Stimulated activated CD8-positive, alpha-beta memory T cell treated with anti-CD3 and anti-CD28 coated beads, Interleukin-15, amount 100 ng/mL, for 1 hour (primary cell): Measurements from ENCODE around the gene CRIM1.

ENCODE experiments used
- DNase-seq: peaks from one replicate; pipeline ENCODE4 v3.0.0-alpha.2; 2020; ENCODE audit warnings: low read depth

CRIM1 gene

DNA sequence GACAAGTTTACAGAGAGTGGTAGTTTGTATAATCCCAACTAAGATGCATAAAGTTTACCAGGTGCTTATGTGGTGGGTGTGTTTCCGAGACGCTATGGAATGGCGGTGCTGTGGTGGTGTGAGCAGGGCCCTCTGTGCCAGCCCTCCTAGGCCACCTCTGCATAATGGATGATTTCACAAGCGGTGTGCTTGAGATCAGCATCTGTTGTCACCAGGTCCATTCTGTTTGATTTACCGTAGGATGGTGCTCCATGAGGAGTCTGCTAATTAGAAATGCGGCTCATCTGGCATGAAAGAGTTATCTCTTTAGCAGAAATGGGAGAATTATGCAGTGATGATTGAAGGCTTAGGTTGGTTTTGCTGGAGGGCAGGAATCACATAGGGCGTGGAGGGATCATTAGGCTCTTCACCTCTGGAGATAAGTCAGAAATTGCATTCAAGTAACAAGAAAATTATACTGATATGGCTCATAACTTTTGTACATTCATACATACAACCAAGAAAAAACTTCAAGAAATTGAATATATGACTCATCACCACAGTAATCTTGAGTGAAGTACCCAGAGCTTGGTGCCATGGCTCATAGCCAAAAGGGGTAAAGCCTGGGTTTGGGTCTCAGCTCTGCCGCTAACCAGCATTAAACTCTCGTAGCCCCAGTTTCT is 41.4 kb downstream of the CRIM1 start:
- no peak for DNase-seq

DNA sequence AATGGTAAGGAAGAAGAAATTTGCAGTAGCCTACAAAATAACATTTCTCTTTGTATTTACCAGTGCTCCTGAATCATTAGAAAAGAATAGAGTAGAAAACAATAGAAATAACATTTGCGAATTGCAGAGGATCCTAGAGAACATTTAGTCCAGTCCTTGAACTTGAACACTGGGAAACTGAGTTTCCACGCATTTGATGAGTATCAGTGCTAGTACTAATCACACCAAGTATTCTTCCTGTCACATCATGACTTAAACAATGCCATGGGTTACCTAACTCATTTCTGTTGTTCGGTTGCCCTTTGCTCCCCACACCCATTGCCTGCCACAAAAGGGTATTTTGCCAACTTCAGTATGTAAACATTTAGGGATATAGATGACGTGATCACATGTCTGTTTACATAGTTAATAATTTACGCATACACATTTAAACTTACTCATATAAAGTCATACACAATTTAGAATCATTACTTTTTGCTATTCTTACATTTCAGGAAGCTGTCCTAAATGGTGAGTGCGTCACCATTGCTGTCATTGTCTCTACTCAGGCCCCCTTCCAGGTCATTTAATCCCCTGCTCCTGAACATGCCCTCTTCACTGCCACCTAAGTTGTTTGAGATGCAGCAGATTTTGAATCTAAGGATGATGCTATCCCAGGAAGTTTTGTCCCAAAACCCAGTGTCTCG is 42.3 kb downstream of the CRIM1 start:
- DNase-seq, result no peak

DNA sequence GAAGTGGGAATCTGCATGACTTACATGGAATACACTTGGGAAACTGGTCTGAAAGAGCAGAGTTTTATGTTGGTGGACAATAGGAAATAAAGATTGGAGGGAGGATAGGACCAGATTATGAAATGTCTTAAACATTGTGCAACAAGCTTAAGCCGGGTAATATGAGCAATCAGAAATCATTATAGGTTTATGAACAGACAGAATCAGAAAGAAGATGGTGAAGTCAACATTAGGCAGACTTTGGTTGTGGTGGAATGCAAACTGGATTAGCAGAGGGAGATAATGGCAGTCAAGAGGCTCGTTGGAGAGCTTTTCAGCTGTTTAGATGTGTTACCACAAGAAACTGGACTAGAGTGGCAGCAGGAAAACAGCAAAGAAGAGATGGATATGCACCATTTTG is 43.5 kb downstream of the CRIM1 start:
- no peak for DNase-seq

DNA sequence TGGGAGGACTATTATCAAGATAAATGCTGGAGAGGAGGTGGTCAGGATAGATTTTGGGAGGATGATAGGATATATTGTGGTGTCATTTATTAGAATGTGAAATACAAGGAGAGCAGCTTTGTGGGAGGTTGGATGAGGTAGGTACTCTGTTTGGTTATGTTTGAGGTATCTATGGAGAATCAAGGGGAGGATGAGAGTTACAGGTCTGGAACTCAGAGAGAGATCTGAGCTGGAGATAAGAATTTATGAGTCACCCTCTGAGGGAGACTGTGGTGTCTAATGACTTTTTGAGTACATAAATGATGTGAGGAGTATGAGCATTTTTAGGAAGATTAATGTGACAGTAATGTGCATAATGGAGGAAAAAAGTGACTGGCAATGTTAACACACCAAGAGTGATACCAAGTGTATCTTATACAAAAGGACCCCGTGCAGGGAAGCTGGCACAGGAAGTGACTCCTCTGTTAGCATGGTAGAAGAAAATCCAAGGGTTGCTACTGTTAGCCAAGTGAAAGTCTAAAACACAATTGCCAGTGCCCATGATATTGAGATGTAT is 48.2 kb downstream of the CRIM1 start:
- DNase-seq, result no peak

DNA sequence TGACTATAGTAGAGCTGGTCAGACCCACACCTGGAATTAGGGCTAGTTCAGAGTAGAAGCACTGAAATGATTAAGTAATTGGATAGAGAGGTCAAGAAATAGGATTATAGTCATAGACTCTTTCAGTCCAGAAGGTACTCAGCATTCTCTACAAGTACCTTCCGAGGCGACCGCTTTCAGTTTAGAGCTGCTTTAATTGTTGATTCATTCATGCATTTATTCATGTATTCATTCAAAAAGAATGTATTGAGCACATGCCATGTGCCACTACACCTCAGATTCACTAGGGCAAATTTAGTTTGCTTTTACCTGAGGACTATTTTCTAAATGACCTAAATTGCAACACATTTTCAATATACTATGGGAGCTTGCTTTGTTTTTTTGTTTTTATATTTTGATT is 48.7 kb downstream of the CRIM1 start:
- no peak for DNase-seq

DNA sequence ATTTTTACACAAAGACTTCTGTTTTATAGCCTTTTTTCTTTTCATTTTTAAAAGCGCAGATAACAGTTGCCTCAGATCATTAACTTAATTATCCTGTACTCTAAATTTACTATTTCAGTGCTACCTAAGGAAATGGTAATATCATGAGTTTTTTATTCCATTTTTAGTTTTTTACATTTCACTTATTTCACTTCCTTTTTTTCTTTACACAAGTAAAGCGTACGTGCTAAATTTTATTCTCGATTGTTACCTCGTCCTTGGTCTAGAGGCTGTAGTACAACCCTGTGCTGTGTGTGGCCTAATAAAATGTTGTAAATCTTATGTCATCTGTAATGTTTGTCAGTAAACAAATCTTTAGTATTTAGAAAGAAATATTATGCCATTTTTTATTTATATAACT is 49.2 kb downstream of the CRIM1 start:
- no peak for DNase-seq

DNA sequence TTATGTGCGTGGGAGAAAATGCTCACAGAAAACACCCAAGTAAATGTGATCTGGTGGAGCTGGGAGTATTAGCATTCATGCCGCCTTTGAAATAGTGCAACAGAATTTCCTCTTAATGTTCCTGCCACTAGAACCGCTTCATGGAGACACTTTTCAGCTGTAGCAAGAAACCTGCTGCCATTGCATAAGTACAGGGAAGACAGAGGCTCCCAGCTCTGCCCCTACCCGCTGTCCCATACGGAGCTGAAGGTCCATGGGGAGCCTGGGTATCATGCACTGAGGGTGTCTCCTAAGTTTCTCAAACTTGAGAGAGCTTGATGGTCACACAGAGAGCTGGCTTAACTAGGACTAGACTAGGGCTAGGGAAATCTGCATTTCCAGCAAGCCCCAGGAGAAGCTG is 49.6 kb downstream of the CRIM1 start:
- no peak for DNase-seq

DNA sequence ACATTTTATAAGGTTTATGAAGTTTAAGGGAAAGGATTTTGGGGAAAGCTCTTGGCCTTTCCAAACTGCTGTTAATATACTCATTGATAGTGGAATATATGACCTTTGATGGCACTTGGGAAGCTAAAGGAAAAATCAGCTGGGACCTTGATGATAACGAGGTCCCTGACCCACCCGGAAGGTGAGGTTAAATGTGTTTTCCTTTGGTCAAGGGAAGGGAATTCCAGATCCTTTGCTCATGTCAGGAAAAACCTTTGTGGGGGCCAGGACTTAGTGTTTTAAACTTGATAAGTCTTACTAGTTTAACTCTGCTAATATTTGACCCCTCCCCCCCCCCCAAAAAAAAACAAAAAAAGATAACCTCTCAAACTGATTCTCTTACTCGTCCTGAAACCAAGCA is 50.7 kb downstream of the CRIM1 start:
- no peak for DNase-seq

DNA sequence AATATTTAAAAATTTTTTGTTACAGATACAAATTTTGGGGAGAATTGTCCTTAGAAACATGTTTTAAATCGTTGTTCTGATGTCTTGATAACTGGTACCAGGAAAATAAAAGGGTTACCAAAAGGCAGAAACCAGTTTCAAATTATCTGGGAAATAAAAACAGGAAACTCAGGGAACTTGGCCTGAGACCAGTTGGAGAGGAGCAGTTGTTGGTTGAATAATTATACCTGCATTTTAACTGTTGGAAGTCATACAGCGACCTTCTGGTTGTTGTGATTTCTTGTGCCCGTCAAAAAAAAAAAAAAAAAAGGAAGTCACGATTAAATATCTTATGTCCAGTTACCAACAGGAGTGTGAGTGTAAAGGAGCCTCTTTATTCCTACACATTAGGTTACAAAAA is 51.8 kb downstream of the CRIM1 start:
- no peak for DNase-seq

DNA sequence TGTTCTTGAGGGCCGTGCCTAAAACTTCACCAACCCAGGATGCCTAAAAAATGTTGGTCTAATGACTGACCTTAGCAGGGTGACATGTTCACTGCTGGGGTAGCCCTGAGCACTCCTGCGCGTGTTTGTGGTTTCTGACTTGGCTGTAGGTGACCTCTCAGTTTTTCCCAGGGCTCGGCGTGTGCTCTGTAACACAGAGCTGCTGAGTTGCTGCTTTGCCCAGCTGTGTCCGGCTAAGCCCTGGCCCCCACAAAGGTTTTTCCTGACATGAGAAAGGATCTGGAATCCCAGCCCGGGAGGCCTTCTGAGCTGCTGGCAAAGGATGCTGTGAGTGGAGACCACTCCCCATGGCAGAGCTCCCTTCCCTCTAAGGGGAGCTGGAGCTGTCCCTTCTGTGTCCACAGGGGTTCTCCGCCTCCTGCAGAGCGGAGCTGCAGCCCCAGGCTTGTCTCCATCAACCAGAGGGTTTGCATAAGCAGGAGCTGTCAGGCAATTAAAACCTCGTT is 52.7 kb downstream of the CRIM1 start:
- DNase-seq, result no peak

DNA sequence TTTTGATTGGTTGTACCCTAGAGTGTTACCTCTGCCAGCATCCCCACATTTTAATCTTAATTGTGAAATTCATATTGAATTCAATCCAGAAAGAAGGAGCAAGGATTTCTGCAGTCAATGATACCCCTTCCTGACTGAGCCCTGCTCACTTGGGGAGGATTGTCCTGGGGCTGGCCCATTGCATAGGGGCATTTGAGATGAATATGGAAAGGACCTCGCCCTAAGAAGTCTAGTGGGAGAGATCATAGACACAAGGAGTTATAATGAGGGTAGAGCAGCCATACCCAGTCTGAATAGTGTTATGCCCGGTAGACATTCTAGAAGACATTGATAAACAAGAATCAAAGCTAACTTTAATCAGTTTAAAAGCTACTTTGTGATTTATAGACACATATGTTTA is 53.8 kb downstream of the CRIM1 start:
- DNase-seq, result no peak

DNA sequence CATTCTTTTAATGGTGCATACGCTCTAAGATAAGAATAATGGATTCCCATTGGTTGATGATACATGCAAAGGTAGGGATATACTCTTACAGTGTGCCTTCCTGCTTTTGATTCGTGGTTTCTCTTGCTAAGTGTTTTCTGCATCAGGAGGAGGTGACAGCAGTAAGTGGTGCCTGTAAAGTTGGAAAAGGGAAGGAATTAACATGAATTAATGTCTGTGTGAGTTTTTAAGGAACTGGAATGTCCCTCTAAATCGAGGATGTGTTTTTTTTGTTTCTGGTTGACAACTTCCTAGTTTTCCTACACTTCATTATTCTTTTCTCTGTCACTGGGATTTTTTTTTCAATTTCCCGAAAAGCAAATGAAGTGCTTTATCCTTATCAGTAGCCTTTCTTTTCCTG is 54.4 kb downstream of the CRIM1 start:
- no peak for DNase-seq

DNA sequence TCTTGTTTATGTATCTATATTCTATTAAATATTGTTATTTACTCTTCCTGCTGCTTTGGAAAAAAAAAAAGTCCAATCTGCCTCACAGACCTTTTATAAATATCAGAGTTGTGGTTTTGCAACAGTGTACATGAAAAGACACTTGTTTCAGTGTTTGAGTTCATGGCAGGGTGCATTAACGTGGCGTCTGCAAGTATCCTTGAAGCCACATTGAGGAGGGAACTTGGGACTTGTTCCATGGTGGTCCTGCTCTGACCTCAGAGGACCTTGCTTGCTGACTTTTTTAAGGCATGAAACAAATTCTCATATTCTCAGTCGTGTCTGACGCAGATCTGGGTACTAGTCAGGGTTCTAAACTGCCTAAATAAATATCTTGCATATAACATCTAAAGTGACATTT is 55.1 kb downstream of the CRIM1 start:
- no peak for DNase-seq

DNA sequence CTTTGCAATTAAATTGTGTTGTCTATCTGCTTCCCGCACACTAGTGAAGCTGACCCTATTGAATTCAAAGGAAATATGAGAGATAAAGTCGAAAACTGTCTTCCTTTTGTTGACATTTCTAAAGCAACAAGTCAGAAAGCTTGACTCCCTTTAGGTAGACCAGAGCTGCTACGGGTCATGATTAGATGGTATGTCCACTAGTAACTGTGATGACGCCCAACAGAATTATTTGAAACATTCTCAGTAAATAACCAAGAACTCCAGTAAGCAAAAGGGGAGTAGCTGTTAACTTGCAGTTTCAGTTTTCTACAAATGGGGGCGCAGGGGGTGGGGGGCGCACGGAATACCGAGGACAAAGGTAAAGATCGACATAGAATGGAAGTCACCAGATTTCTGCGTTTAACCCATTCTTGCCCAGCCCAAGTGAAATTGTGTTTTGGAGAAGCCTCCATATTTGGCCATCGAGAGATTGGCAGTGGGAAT is 56.4 kb downstream of the CRIM1 start:
- DNase-seq, result no peak

DNA sequence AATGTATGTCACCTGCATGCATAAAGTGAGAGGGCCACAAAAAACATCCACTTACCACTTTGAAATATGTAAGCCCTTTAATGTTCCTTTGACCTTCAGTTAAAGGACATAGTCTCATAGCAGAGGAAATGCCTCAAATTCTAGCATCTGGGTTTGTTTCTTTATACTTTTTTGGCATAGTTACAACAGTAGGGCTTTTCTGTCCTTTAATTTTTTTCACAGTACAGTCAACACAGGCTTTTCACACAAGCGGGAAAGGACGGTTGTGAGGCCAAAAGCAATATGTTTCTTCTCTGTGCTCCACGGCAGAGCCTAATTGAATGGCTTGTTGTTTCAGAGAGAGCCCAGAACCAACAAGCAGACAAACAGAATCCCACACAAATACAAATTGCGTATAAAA is 57.6 kb downstream of the CRIM1 start:
- no peak for DNase-seq

DNA sequence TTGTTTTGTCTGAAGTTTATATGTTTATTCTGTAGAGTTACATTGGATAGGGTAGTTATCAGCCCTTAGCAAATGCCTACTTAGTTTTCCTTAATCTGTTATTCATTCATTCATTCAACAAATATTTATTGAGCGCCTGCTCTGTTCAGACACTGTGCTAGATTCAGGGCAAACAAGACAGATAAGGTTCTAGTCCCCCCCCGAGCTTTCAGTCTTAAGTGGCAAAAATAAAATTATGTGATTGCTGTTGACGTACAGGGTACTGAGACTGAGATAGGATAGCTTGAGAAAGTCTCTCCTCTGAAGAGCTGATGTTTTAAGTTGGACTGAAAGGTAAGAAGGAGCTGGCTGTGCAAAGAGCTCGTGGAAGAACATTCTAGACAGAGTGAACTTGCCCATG is 58.7 kb downstream of the CRIM1 start:
- DNase-seq, result no peak

DNA sequence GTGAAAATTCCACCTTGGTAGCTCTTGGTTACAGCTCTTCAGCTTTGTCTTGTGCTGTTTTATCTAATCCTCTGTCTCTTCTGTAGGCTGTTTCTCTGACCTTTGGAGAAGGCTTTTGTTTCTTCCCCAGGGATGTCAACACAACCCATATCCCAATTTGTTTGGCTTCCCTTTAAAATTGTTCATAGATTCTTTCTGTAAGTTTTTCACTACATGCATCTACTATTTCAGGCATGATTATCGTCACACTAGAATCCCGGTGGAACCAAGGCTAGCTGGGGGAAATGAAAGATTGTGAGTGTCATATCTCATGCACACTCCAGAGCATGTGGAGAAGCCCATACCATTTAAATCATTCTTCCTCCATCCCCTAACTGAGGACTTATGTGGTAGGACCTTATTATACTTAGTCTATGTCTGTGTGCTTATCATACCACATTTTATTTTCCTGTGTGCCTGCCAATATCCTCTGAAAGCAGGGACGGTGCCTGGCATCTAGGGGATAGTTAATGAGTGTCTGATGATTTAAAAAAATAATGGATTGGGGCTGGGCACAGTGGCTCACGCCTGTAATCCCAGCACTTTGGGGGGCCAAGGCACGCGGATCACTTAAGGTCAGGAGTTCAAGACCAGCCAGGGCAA is 59.9 kb downstream of the CRIM1 start:
- DNase-seq, result no peak

DNA sequence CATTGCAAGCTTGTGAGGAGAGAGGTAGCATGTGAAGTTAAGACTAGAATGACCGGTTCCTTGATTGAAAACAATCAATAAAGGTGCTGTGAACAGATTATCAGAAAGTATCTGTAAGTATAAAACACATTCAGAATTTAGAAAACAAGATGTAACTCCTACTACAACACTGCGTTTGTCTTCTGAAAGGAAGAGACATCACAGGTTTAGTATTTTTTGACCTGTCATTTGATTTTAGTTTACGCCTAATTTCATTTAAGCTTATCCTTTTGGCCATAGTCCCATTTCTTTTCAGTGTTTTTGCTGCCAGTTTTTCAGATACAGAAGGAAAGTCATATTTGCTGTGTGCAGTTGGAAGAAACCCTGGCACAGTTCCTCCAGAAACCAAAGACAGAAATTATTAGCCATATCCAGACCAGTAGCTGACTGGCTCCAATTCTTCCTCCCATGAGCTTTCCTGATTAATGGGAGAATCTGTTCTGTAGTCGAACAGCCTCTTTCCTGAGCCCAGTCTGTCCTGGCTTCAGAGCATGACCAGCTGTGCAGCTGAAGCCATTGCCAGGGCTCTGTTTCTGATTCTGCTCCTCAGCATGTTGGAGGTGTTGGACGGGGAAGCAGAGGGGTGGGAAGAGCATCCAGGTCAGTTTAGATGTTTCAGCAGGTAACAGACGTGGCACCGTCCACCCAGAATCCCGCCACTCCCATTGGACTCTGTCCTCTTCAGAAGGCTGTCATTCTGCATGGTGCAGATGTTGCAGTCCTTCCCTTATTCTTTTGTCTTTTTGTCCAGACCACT is 61.0 kb downstream of the CRIM1 start:
- DNase-seq, result no peak

DNA sequence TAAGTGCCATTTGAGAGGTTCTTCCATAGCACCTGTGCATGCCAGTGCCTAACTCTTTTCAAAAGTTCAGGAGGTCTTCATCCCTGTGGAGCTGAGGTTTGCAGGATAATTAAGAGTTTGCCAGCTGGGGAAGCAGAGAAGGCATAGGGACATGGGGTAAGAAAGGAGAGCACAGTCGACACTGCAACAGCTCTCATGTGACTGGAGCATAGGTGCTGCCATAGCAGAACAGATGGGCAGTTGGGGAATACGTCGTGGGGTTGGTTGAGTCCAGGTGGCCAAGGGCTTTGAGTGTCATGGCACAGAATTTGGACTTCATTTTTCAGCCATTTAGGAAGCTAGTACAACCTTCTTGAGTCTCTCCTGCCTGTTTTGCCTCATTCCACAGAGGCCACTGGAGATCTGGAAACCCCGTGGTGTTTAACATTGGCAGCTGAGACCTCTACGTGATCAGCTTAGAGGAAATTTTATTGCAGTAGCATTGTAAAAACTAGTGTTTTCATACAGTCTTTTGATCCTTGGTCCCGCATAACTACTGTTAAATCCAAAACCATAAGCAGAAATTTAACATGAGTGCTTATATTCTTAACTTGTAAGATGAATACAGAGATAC is 65.1 kb downstream of the CRIM1 start:
- no peak for DNase-seq

DNA sequence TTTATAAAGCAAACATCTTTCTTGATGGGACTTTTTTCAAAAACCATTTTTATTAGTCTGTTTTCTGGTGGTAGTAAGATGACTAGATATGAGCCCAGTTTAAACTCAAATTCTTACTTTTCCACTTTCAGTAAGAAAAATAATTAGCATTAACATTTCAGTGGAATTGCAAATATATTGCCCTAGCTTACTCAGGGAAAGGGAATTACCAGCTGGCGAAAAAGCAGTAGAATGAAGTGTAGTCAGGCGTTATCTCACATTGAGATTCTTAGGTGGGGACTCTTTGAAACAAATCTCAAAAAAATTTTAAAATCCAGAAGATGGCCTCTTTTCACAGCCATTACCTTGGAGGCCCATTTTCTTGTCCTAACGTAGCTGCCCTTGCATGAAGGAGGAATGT is 65.8 kb downstream of the CRIM1 start:
- no peak for DNase-seq

DNA sequence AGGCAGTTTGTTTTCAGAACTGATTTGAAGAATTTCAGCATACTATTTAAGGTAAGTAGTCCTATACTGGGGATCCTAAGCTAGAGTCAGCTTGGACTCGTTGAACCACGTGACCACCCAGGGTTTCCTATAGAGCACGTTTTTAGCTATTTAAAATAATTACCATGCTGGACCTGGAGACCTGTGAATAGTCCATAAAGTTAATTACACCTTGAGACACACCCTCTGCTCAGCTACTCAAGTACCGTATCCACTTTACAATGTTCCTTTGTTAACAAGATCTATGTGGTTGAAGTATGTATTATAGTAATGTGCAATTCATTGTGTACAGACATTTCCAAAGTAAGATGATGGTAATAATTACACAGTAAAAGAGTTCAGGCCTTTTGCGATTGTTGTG is 67.6 kb downstream of the CRIM1 start:
- no peak for DNase-seq

DNA sequence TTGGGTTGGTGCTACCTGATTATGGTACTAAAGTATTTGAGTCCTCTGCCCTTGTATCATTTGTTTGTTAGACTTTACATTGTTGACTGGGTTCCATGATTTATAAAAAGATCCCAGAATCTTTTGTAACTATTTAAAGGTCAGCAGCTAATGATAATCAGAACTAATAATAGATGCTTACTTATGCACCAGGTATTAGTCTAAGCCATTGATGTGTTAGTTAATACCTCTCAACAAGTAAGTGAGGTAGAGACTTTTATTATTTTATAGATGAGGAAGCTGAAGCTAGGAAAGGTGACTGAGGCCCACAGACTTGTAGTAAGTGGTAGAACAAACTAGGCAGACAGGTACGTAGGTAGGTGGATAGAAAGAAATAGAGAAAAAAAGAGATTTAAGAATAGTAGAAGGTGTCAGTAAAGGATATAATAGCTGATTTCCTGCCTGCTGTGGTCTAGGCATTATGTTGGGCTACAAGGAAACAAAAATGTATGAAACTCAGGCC is 68.1 kb downstream of the CRIM1 start:
- DNase-seq, result no peak
